SJSA1 (cell line): ENCODE data around the gene NPHP4. TPM values are rescaled to one million over a fixed set of nuclear protein-coding genes. Genes with fewer than 3 reads are reported as not detected.

ENCODE experiments used
- DNase-seq, 2 experiments: peaks; one replicate each; pipeline ENCODE4 v3.0.0-alpha.2; 2015 to 2020; ENCODE audit warnings: low spot score in 2 of 2, low read depth in 1 of 2
- H3K27ac ChIP-seq: fragments of 250-450 bp; sonication (Bioruptor Pico); 2 replicates; pipeline ENCODE4 v1.5.1; 2020; ENCODE audit warnings: mild to moderate bottlenecking, moderate library complexity
- H3K27me3 ChIP-seq: fragments of 250-450 bp; sonication (Bioruptor Pico); replicated peaks from 2 replicates; pipeline ENCODE4 v1.5.1; 2020; ENCODE audit warnings: mild to moderate bottlenecking, moderate library complexity
- H3K36me3 ChIP-seq: fragments of 250-450 bp; sonication (Bioruptor Pico); 2 replicates; pipeline ENCODE4 v1.5.1; 2020; ENCODE audit warnings: mild to moderate bottlenecking
- H3K4me1 ChIP-seq: fragments of 250-450 bp; sonication (Bioruptor Pico); replicated peaks from 2 replicates; pipeline ENCODE4 v1.6.1; 2021; ENCODE audit warnings: mild to moderate bottlenecking
- H3K4me3 ChIP-seq: fragments of 250-450 bp; sonication (Bioruptor Pico); 2 replicates; pipeline ENCODE4 v1.5.1; 2020; ENCODE audit warnings: mild to moderate bottlenecking
- H3K9me3 ChIP-seq: fragments of 250-450 bp; sonication (Bioruptor Pico); replicated peaks from 2 replicates; pipeline ENCODE4 v1.5.1; 2020; ENCODE audit warnings: mild to moderate bottlenecking
- total RNA-seq: library from RNA; depleted of rRNA; stranded (reverse); fragments of >200 nt; shearing (Covaris generic); gene quantifications from 2 replicates; pipeline ENCODE4 v1.2.3, GENCODE V29; 2014

The NPHP4 gene
- total RNA-seq, 1 experiment from 2014 or later: 4.5 TPM

DNA sequence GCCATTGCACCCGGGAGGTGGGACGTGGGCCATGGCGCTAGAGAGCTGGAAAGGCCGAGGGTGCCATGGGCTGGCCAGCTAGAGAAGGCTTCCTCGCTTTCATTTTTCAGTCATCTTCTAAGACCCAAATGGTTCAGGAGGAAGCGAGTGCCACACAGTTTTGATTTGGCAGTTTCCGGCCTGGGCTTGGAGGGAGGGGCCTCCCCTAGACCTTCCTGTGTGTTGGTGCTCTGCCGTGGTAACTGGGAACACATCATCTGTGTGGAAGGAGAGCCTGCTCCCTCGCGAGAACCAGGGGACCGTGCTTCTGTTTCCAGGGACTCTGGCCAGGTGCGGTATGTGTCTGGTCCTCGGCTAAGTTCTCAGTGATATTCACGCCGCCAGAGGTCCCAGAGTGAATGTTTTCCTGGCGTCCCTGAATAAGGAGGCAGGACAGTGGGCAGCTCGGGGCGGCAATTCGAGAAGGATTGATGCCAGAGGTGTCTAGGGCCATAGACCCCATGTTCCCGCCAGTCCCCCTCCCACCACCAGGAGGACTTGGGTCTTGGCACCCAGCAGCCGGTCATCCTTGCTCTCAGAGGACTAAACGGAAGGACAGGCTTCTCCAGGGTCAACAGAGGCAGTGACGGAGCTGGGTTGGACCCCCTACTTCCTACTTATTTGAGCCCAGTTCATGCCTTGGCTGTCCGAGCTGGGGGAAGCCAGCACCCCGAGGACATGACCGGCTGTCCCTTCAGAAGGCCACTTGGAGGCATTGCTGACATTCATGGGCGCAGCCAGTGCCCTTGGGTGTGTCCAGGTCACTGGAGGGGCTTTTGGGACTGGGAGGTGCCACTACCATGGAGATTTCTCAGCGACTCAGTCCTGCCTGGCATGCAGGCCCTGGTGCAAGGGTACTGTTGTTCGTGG lies 2.7 kb upstream of the NPHP4 start:
- no peak for DNase-seq
- Histone ChIP-seq H3K4me3 (no peak overlapping the region), H3K9me3 (no peaks in the 10 kb centered on the region), H3K36me3 (no peaks in the 10 kb centered on the region), H3K27ac (no peak overlapping the region), H3K4me1 (peaks cover 12% of the 10 kb centered on the region), H3K27me3 (no peaks in the 10 kb centered on the region)

- H3K27me3 ChIP-seq: no peaks in the 10 kb centered on the region
- DNase-seq: no peak
- peak overlapping the region; percentile 64 for H3K4me3 ChIP-seq
- H3K4me1 ChIP-seq: peaks cover 12% of the 10 kb centered on the region
- no peaks in the 10 kb centered on the region for H3K9me3 ChIP-seq
- no peak overlapping the region for H3K27ac ChIP-seq
- H3K36me3 ChIP-seq: no peaks in the 10 kb centered on the region
Measured at GRCh38 chr1:5993556-5994491, 1.6 kb upstream of the NPHP4 start.

GRCh38 chr1:5992814-5993555 lies 760 bp upstream of the NPHP4 start:
- H3K27me3 ChIP-seq: no peaks in the 10 kb centered on the region
- no peaks in the 10 kb centered on the region for H3K9me3 ChIP-seq
- peaks cover 12% of the 10 kb centered on the region for H3K4me1 ChIP-seq
- H3K27ac ChIP-seq: no peak overlapping the region
- no peaks in the 10 kb centered on the region for H3K36me3 ChIP-seq
- no peak for DNase-seq
- H3K4me3 ChIP-seq: peak overlapping the region; percentile 64

DNA sequence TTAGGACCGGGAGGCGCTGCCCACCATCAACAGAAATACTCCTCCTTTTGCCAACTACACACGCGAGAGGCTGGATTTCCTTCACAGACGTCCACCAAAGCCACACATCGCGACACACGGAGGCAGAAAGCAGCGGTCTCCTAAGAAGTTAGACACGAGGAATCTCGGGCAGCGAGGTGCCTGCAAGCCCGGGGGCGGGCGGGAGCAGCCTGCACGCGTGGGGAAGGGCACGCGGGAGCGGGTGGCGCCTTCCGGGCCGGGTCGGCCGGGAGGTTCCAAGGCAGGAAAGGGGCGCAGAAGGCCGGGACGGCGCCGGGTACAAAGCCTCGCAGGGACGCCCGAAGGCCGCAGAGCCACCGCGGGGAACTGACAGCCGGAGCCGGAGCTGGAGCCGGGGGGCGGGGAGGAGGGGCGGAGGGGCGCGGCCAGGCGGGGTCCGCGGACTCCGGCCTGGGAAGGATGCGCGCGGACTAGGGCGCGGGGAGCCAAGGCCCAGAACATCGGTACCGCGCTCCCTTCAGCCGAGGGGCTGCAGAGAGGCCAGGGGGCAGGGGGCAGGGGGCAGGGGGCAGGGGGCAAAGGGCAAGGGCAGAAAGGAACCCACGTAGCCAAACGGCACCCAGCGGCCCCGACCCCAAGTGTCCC lies 722 bp downstream of the NPHP4 start:
- Histone ChIP-seq H3K27ac (peak overlapping the region; percentile 83), H3K4me3 (peak overlapping the region; percentile 64), H3K4me1 (peaks cover 12% of the 10 kb centered on the region), H3K36me3 (no peaks in the 10 kb centered on the region), H3K27me3 (no peaks in the 10 kb centered on the region), H3K9me3 (no peaks in the 10 kb centered on the region)
- peak in 1 of 2 experiments; percentile 22 for DNase-seq

GRCh38 chr1:5990913-5991312 lies 1.3 kb downstream of the NPHP4 start:
- Histone ChIP-seq H3K36me3 (no peaks in the 10 kb centered on the region), H3K9me3 (no peaks in the 10 kb centered on the region), H3K4me3 (peak overlapping the region; percentile 64), H3K27me3 (no peaks in the 10 kb centered on the region), H3K27ac (no peak overlapping the region), H3K4me1 (peaks cover 12% of the 10 kb centered on the region)
- no peak for DNase-seq

DNA sequence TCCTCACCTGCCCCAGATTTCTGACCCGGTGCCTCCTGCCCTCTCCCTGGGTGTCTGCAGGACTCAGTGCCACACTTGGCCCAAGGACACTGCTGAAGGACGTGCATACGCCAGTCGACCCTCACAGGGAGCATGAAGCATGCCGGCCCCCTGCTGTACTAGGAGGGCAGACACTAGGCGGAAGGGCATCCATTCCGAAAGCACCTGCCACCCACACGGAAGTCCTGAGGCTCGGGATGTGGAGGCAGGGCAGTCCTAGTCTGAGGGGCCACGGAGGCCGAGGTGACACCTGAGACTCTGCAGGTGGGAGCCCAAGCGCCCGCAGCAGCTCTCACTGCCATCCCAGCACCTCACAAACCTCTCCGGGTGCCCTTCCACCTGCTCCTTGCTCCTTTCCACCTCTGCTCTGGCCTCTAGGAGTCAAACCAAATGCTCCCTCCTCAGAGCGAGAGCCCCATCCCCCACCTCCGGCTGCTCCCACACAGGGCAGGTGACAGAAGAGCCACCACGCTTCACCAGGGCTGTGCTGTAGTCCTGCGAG lies 2.4 kb downstream of the NPHP4 start:
- H3K27ac ChIP-seq: no peak overlapping the region
- H3K4me1 ChIP-seq: peaks cover 12% of the 10 kb centered on the region

GRCh38 chr1:5989286-5989605 lies 3.0 kb downstream of the NPHP4 start:
- Histone ChIP-seq H3K4me3 (no peak overlapping the region), H3K27me3 (no peaks in the 10 kb centered on the region), H3K36me3 (no peaks in the 10 kb centered on the region), H3K4me1 (peaks cover 12% of the 10 kb centered on the region), H3K27ac (no peak overlapping the region), H3K9me3 (no peaks in the 10 kb centered on the region)
- DNase-seq: no peak

More for the DNA sequence above, 2.4 kb downstream of the NPHP4 start:
- DNase-seq: no peak
- H3K4me3 ChIP-seq: no peak overlapping the region
- no peaks in the 10 kb centered on the region for H3K27me3 ChIP-seq
- no peaks in the 10 kb centered on the region for H3K9me3 ChIP-seq
- no peaks in the 10 kb centered on the region for H3K36me3 ChIP-seq

- Histone ChIP-seq H3K27ac (no peak overlapping the region), H3K27me3 (no peaks in the 10 kb centered on the region)
- no peak for DNase-seq
Measured at GRCh38 chr1:5988596-5989285, 3.5 kb downstream of the NPHP4 start.

GRCh38 chr1:5986018-5986417 lies 6.2 kb downstream of the NPHP4 start:
- H3K27ac ChIP-seq: no peak overlapping the region
- no peaks in the 10 kb centered on the region for H3K36me3 ChIP-seq
- H3K9me3 ChIP-seq: no peaks in the 10 kb centered on the region
- H3K27me3 ChIP-seq: no peaks in the 10 kb centered on the region
- H3K4me3 ChIP-seq: no peak overlapping the region
- H3K4me1 ChIP-seq: peaks cover 10% of the 10 kb centered on the region
- DNase-seq: no peak

More at GRCh38 chr1:5988596-5989285, 3.5 kb downstream of the NPHP4 start:
- Histone ChIP-seq H3K4me1 (peaks cover 12% of the 10 kb centered on the region), H3K4me3 (no peak overlapping the region), H3K9me3 (no peaks in the 10 kb centered on the region), H3K36me3 (no peaks in the 10 kb centered on the region)

DNA sequence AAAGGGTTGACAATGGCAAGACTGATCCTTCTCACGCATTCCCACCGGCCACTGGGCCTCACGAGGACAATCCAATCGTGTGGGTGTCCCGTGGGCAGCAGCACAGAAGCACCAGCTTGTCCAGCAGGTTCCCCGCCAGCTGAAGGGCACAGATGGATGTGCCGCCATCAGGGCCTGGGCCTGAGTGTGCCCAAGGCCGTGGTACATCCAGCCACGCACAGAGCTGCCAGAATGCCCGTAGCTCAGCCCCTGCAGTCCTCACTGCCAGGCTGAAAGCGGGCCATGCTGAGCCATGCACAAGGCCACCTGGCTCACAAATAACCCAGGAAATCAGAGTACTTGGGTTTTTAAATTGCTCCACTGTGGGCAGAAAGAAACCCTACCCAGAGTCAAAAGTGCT lies 7.0 kb downstream of the NPHP4 start:
- Histone ChIP-seq H3K4me3 (no peak overlapping the region), H3K9me3 (no peaks in the 10 kb centered on the region), H3K27ac (no peak overlapping the region), H3K27me3 (no peaks in the 10 kb centered on the region), H3K36me3 (no peaks in the 10 kb centered on the region), H3K4me1 (peaks cover 9% of the 10 kb centered on the region)
- no peak for DNase-seq

- H3K27ac ChIP-seq: no peak overlapping the region
- DNase-seq: peak in 1 of 2 experiments; percentile 26
Measured at GRCh38 chr1:5983361-5984103, 8.7 kb downstream of the NPHP4 start.

DNA sequence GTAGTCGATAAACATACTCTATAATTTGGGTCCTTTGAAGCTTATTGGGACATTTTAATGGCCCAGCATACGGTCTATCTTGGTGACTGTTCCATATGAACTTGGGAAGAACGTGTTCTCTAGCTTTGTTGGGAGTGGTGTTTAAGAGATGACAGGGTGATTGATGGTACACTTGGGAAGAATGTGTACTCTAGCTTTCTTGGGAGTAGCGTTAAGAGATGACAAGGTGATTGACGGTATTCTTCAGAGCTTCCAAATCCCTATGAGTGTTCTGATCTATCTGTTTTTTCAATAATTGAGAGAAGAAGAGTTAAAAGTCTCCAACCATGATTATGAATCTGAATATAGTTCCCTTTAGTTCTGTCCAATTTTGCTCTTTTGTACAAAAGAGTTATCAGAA lies 9.4 kb downstream of the NPHP4 start:
- DNase-seq: no peak
- Histone ChIP-seq H3K27me3 (no peaks in the 10 kb centered on the region), H3K4me3 (no peak overlapping the region), H3K27ac (no peak overlapping the region), H3K9me3 (no peaks in the 10 kb centered on the region), H3K4me1 (peaks cover 9% of the 10 kb centered on the region), H3K36me3 (no peaks in the 10 kb centered on the region)

More at GRCh38 chr1:5983361-5984103, 8.7 kb downstream of the NPHP4 start:
- Histone ChIP-seq H3K4me1 (peaks cover 9% of the 10 kb centered on the region), H3K27me3 (no peaks in the 10 kb centered on the region), H3K36me3 (no peaks in the 10 kb centered on the region), H3K4me3 (no peak overlapping the region), H3K9me3 (no peaks in the 10 kb centered on the region)
